HFFc6 (cell line): ENCODE data around the gene RPS6KA5. TPM values are rescaled to one million over a fixed set of nuclear protein-coding genes. Genes with fewer than 3 reads are reported as not detected.

Experiments
- DNase-seq: peaks from one replicate; pipeline ENCODE4 v3.0.0-alpha.2; 2018
- H3K27ac Mint-ChIP-seq: 2 replicates; pipeline ENCODE4 v1.8.0; 2020; ENCODE audit warnings: mild to moderate bottlenecking, mixed read lengths
- H3K27me3 Mint-ChIP-seq: 2 replicates; pipeline ENCODE4 v1.8.0; 2021; ENCODE audit warnings: mild to moderate bottlenecking, moderate library complexity, mixed read lengths; ENCODE audit not compliant: insufficient read depth
- H3K36me3 Mint-ChIP-seq: 2 replicates; pipeline ENCODE4 v1.8.0; 2021; ENCODE audit warnings: low read depth, mixed read lengths
- H3K4me1 Mint-ChIP-seq: 2 replicates; pipeline ENCODE4 v1.8.0; 2020; ENCODE audit warnings: low read depth, mixed read lengths
- H3K4me3 Mint-ChIP-seq: 2 replicates; pipeline ENCODE4 v1.8.0; 2020; ENCODE audit warnings: mild to moderate bottlenecking, moderate library complexity, mixed read lengths
- H3K9me3 Mint-ChIP-seq: 2 replicates; pipeline ENCODE4 v1.8.0; 2020; ENCODE audit warnings: mild to moderate bottlenecking, mixed read lengths
- CTCF ChIP-seq: fragments of 200-600 bp; sonication (generic); IDR thresholded peaks from 2 replicates; pipeline ENCODE4 v1.5.0; 2021; ENCODE audit warnings: antibody characterized with exemption, mild to moderate bottlenecking
- total RNA-seq, 6 experiments: library from RNA; stranded (reverse); fragmentation: NEBNext Ultra II Directional; extraction: Animal tissue kit (Norgen Biotek cat#: 25700); gene quantifications; 2 replicates in 1 of 6; 3 replicates in 5 of 6; pipeline ENCODE4 v1.2.3, GENCODE V29; 2021

Gene RPS6KA5
- total RNA-seq, 6 experiments from 2014 or later: 0.36 to 0.91 (median 0.48) TPM

GRCh38 chr14:90818715-90819114 is 241.7 kb downstream of the RPS6KA5 start:
- DNase-seq: no peak
- Mint-ChIP-seq H3K4me3 (no peak overlapping the region), H3K36me3 (peaks cover 5% of the 10 kb centered on the region), H3K27me3 (peaks cover 15% of the 10 kb centered on the region), H3K27ac (no peak overlapping the region), H3K9me3 (peaks cover 11% of the 10 kb centered on the region), H3K4me1 (peaks cover 10% of the 10 kb centered on the region)
- TF ChIP-seq CTCF: no peak

GRCh38 chr14:90816681-90817436 is 243.6 kb downstream of the RPS6KA5 start:
- H3K4me3 Mint-ChIP-seq: peak overlapping the region; percentile 36; the same call in 1 of the 2 replicates
- H3K4me1 Mint-ChIP-seq: peaks cover 10% of the 10 kb centered on the region
- peak; percentile 44; the same call in 1 of the 2 replicates for TF ChIP-seq CTCF
- H3K9me3 Mint-ChIP-seq: no peaks in the 10 kb centered on the region; the same call in 1 of the 2 replicates
- H3K27ac Mint-ChIP-seq: no peak overlapping the region
- no peaks in the 10 kb centered on the region for H3K36me3 Mint-ChIP-seq
- H3K27me3 Mint-ChIP-seq: peaks cover 12% of the 10 kb centered on the region
- no peak for DNase-seq

- H3K27ac Mint-ChIP-seq: peak within 1 kb of the TSS; percentile 39
- no peak for DNase-seq
- no peak for TF ChIP-seq CTCF
- H3K27me3 Mint-ChIP-seq: peaks cover 9% of the 10 kb centered on the region
- H3K9me3 Mint-ChIP-seq: no peaks in the 10 kb centered on the region
- peak within 1 kb of the TSS; percentile 87 for H3K4me3 Mint-ChIP-seq
- H3K4me1 Mint-ChIP-seq: peaks cover 10% of the 10 kb centered on the region
- H3K36me3 Mint-ChIP-seq: no peaks in the 10 kb centered on the region
These were observed 244.4 kb downstream of the RPS6KA5 start, which contains the start of gene TTC7B for GRCh38 chr14:90815822-90816662. TSS of gene TTC7B (minus strand) at chr14:90816430. CDS start at chr14:90816295, 135 bp downstream.

GRCh38 chr14:90815572-90815821 is 244.9 kb downstream of the RPS6KA5 start:
- peaks cover 8% of the 10 kb centered on the region for H3K27me3 Mint-ChIP-seq
- peak overlapping the region; percentile 39 for H3K27ac Mint-ChIP-seq

More at GRCh38 chr14:90815572-90815821, 244.9 kb downstream of the RPS6KA5 start:
- peaks cover 10% of the 10 kb centered on the region for H3K4me1 Mint-ChIP-seq
- TF ChIP-seq CTCF: no peak
- H3K4me3 Mint-ChIP-seq: peak overlapping the region; percentile 87
- H3K36me3 Mint-ChIP-seq: no peaks in the 10 kb centered on the region
- no peak for DNase-seq
- H3K9me3 Mint-ChIP-seq: no peaks in the 10 kb centered on the region
